IPS-18a (cell line): ENCODE results near the gene GFOD2.
A peak's percentile ranks its signal among the peaks of the same experiment; 100 is the strongest.

Experiments
- H3K27ac ChIP-seq: one replicate; pipeline ENCODE4 v1.5.1; 2013; ENCODE audit warnings: low read length
- H3K27me3 ChIP-seq: one replicate; pipeline ENCODE4 v1.6.1; 2013; ENCODE audit warnings: mild to moderate bottlenecking, low read length; ENCODE audit not compliant: control insufficient read depth, insufficient read depth
- H3K36me3 ChIP-seq: one replicate; pipeline ENCODE4 v1.6.1; 2013; ENCODE audit warnings: low read depth, low read length; ENCODE audit not compliant: control insufficient read depth
- H3K4me1 ChIP-seq: one replicate; pipeline ENCODE4 v1.6.1; 2013; ENCODE audit warnings: low read depth, low read length; ENCODE audit not compliant: control insufficient read depth
- H3K4me3 ChIP-seq: one replicate; pipeline ENCODE4 v1.5.1; 2013; ENCODE audit warnings: low read length
- H3K9ac ChIP-seq: one replicate; pipeline ENCODE4 v1.6.1; 2013; ENCODE audit warnings: mild to moderate bottlenecking, low read length, moderate library complexity
- H3K9me3 ChIP-seq: one replicate; pipeline ENCODE4 v1.6.1; 2013; ENCODE audit warnings: low read depth, low read length; ENCODE audit not compliant: control insufficient read depth

The GFOD2 gene

DNA sequence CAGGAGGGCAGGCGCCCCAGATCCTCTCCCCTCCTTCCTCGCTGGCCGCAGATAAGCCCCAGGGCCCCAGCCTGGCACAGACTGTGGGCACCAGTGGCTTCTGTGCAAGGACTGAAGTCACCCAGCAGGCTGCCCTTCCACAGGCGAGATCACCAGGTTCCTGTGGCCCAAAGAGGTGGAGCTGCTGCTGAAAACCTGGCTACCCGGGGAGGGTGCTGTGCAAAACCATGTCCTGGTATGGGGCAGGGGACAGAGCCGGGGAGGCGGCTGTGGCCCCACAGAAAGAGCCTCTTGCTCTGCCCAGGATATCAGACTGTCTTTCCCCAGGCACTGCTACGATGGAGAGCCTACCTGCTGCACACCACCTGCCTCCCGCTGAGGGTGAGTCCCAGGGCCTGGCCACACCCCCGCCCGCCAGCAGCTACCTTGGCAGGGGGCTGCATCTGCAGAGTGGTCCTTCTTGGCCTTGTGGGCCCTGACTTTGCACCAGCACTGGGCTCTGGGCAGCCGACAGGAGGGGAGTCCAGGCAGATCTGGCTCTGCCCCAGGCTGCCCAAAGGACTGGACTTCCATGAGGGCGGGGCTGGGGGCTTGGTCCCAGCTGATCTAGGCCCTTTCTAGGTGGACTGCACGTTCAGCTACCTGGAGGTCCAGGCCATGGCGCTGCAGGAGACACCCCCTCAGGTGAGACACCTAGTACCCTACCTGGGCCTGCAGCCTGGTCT, 73.6 kb downstream of the GFOD2 start:
- Histone ChIP-seq H3K9ac (peak overlapping the region; percentile 32), H3K4me3 (peak overlapping the region; percentile 48), H3K27me3 (peaks cover 30% of the 10 kb centered on the region), H3K9me3 (no peaks in the 10 kb centered on the region), H3K36me3 (no peaks in the 10 kb centered on the region), H3K27ac (no peak overlapping the region), H3K4me1 (no peaks in the 10 kb centered on the region)

DNA sequence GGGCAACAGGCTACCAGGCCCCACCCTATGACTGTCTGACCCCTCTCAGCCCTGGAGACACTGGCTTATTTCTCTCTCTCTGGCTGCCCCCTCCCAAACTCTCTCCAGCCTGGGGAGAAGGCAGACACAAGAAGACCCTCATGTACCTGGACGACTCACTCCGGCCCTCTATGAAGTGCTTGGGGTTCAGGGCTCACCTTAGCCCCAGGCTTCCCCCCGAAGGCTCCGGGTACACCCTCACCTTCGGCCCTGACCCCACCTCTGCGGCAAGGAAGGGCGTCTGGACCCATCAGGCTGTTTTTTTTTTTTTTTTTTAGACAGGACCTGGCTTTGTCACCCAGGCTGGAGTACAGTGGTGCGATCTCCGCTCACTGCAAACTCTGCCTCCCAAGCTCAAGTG, 75.1 kb downstream of the GFOD2 start:
- Histone ChIP-seq H3K27me3 (peaks cover 18% of the 10 kb centered on the region), H3K4me3 (no peak overlapping the region), H3K9ac (no peak overlapping the region), H3K4me1 (no peaks in the 10 kb centered on the region), H3K27ac (no peak overlapping the region), H3K9me3 (no peaks in the 10 kb centered on the region), H3K36me3 (peaks cover 1% of the 10 kb centered on the region)

DNA sequence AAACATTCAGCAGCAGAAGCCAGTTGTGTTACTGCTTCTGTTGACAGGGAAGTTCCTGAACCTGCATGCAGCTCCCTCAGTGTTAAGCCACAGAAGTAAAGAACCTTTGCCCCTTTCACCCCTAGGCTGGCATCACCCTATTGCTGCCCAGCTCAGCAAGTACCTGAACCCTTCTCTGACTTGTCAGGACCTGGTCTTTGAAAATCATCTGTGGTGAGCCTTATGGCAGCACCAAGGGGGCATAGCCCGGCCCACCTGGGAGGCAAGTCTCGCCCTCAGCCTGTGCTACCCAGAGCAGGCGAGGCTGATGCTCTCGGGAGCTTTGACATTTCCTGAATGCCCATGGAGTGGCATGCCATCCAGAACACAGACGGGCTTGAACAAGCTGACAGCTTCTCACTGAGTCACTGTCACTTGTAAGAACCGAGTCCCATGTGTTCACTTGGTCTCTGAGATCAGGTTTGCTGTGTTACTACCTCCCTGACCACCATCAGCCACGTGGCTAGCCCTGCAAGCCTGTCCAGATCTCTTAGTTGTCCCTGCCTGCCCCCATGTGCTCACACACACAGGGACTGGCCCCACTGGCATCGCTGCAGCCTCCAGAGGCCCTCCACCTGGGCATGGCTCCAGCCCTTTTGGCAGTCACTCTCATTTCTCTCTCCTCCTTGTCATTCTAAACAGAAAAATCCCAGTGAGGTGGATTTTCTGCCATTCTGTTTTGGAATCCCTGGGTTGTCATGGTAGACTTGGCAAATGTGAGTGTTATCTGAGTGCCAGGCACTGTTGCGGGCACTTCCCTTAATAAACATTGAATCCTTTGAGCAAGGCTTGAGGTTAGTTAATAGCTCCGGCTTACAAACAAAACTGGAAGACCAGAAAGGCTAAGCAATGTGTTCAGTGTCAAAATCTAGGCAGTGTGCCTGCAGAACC, 77.1 kb downstream of the GFOD2 start:
- no peaks in the 10 kb centered on the region for H3K9me3 ChIP-seq
- H3K4me1 ChIP-seq = no peaks in the 10 kb centered on the region
- peaks cover 21% of the 10 kb centered on the region for H3K36me3 ChIP-seq
- H3K9ac ChIP-seq = no peak overlapping the region
- no peak overlapping the region for H3K27ac ChIP-seq
- no peak overlapping the region for H3K4me3 ChIP-seq
- H3K27me3 ChIP-seq = peaks cover 15% of the 10 kb centered on the region

DNA sequence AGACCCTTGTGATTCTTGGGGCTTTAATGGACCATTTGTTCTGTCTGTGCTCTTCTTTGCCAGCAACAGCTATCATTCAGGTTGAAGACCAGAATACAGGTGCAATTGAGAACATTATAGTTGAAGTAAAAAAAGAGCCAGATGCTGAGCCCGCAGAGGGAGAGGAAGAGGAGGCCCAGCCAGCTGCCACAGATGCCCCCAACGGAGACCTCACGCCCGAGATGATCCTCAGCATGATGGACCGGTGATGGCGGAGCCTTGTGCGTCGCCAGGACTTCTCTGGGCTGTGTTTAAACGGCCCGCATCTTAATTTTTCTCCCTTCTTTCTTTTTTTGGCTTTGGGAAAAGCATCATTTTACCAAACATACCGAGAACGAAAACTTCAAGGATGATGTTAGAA, 81.5 kb downstream of the GFOD2 start:
- H3K9ac ChIP-seq = no peak overlapping the region
- peaks cover 41% of the 10 kb centered on the region for H3K36me3 ChIP-seq
- H3K4me1 ChIP-seq = no peaks in the 10 kb centered on the region
- no peaks in the 10 kb centered on the region for H3K27me3 ChIP-seq
- H3K4me3 ChIP-seq = no peak overlapping the region
- no peak overlapping the region for H3K27ac ChIP-seq
- H3K9me3 ChIP-seq = no peaks in the 10 kb centered on the region

DNA sequence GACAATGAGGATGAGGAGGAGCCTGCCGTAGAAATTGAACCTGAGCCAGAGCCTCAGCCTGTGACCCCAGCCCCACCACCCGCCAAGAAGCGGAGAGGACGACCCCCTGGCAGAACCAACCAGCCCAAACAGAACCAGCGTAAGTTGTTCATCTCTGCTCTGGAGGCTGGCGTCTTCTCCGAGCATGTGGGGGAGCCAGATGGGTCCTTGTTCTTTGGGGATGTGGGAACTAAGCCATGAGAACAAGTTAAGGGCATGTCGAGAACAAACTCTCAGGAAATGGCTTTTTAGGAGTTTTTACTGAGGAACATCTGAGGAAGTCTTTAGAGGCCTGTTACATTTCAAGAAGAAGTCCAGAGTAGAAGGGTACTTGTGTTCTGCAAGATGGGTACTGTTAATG, 82.4 kb downstream of the GFOD2 start:
- no peaks in the 10 kb centered on the region for H3K9me3 ChIP-seq

DNA sequence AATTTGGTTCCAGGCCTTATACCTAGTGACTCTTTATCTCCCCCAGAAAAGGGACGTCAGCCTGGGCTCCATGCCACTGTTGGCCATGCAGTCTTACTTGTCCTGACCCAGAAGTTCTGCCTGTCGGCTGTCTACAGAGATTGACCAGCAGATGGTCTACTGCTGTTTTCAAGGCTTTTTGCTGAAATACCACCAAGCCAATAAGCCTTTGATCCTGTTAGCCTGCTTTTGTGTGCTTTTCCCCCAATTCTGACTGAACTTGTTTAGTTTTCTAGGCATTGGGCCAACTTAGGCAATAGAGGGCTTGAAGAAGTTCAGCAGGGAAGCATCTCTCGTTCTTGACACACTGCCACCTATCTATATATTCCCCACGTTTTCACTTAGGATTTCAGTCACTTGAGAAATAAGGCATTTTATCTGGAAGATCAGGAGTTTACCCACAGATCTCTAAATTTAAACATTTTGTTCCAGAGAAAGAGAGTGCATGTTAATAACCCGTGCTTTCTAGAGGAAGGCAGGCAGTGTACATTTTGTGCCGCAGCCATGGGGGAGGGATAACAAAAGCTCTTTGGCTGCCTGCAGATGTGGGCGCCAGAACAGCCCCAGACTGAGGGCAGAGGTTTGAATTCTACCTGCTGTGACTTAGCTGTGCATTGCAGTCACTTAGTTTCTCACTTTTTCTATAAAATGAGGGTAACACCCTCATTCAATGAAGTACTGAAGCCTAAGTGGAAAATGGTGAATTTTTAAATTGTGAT, 86.5 kb downstream of the GFOD2 start:
- no peaks in the 10 kb centered on the region for H3K27me3 ChIP-seq
- no peaks in the 10 kb centered on the region for H3K4me1 ChIP-seq
- no peak overlapping the region for H3K4me3 ChIP-seq
- H3K9ac ChIP-seq = no peak overlapping the region
- H3K36me3 ChIP-seq = peaks cover 61% of the 10 kb centered on the region
- H3K27ac ChIP-seq = no peak overlapping the region
- no peaks in the 10 kb centered on the region for H3K9me3 ChIP-seq

More for the DNA sequence above, 82.4 kb downstream of the GFOD2 start:
- no peaks in the 10 kb centered on the region for H3K27me3 ChIP-seq
- H3K9ac ChIP-seq = no peak overlapping the region
- H3K27ac ChIP-seq = no peak overlapping the region
- H3K4me1 ChIP-seq = no peaks in the 10 kb centered on the region
- H3K4me3 ChIP-seq = no peak overlapping the region
- H3K36me3 ChIP-seq = peaks cover 49% of the 10 kb centered on the region

DNA sequence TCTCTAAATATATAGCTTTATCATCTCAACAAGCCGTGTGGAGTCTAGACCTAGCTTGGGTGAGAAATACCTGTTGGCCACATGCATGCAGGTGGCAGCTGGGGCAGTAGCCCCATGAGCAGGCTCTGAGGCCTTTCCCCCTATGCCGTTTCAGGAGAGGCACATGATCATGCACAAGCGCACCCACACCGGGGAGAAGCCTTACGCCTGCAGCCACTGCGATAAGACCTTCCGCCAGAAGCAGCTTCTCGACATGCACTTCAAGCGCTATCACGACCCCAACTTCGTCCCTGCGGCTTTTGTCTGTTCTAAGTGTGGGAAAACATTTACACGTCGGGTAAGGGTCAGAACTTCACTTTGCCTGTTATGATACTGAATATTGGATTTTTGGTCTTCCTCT, 90.9 kb downstream of the GFOD2 start:
- Histone ChIP-seq H3K36me3 (peaks cover 71% of the 10 kb centered on the region), H3K27me3 (no peaks in the 10 kb centered on the region), H3K9ac (no peak overlapping the region), H3K4me1 (no peaks in the 10 kb centered on the region), H3K27ac (no peak overlapping the region), H3K4me3 (no peak overlapping the region), H3K9me3 (no peaks in the 10 kb centered on the region)
